NCI-H1694 treated with DMSO at 0.1 percent for 48 hours (cell line): ENCODE measurements around the gene DDAH1.

Source experiments
- DNase-seq: peaks from one replicate; lab custom pipeline; 2025; lab: John Stamatoyannopoulos, UW

The DDAH1 gene

DNA sequence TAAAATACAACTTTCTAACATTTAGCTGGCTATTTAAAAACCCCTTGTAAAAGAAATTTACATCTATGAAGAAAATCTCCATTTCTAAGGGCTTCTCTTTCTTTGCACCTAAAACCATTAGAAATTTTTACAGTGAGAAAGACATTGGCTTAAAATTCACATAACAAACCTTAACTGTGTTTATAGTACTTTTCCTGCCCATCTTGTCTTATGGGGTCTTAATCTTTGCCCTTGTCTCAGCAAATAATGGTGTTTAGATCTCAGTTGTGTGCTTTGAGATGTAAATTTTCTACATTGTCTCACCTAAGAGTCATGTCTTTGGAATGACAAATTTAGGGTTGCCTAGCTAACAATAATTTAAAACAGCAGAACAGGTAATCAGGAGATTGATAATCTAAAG lies 71.5 kb downstream of the DDAH1 start:
- DNase-seq: no peak

GRCh38 chr1:85388416-85388815 lies 76.5 kb downstream of the DDAH1 start:
- DNase-seq: no peak

DNA sequence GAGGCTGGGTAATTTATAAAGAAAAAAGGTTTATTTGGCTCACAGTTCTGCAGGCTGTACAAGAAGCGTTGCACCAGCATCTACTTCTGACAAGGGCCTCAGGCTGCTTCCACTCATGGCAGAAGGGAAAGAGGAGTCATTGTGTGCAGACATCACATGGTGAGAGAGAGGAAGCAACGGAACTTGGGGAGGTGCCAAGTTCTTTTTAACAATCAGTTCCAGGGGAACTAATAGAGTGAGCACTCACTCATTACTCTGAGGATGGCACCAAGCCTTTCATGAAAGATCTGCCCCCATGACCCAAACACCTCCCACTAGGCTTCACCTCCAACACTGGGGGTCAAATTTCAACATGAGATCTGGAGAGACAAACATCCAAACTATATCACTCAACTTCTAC lies 77.2 kb downstream of the DDAH1 start:
- no peak for DNase-seq

DNA sequence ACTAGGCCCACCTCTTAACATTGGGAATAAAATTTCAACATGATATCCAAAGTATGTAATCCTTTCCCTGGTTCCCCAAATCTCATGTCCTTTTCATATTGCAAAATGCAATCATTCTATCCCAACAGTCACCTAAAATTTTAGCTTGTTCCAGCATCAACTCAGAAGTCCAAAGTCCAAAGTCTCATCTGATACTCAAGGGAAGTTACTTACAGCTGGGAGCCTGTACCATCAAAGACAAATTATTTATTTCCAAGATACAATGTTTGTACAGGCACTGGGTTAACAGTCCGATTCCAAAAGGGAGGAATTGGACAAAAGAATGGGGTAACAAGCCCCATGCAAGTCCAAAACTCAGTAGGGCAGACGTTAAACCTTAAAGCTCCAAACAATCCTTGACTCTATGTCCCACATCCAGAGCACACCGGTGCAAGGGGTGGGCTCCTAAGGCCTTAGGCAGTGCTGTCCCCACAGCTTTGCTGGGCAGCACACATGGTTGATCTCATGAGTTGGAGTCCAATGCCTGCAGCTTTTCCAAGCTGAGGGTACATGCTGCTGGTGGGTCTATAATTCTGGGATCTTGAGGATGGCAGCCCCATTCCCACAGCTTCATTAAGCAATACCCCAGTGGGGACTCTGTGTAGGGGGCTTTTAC lies 78.8 kb downstream of the DDAH1 start:
- DNase-seq: no peak

- no peak for DNase-seq
Observed at GRCh38 chr1:85379203-85380136, 85.5 kb downstream of the DDAH1 start.

DNA sequence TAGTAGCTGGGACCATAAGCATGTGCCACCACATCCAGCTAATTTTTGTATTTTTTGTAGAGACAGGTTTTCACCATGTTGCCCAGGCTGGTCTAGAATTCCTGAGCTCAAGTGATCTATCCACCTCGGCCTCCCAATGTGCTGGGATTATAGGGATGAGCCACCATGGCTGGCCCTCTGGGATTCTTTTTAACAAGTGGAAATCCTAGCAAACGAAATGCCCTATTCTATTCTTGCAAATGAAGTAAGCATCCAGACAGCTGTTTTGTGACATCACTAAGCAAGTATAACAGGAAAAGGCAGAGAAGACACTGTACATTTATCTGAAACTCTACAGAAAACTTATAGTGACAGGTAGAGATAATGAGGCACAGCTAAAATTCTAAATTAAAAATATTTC lies 86.4 kb downstream of the DDAH1 start:
- no peak for DNase-seq

DNA sequence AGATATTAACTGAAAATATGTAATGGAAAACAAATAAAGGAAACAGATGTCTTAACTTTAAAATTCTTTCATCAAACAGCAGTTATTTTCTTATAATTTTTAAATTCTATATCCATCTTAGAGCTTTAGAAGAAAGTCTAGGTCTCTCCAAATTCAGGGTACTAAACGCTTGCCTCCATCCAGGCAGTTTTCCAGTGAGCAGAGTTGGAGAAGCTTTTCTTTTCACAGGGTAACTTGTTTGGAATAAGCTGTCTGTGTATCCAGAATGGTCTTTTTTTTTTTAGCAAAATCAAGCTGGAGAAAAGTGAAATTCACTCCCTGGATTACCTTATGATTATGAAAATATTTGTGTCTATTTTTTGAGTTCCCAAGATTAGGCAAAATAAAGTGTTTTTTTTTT lies 88.6 kb downstream of the DDAH1 start:
- DNase-seq: no peak

DNA sequence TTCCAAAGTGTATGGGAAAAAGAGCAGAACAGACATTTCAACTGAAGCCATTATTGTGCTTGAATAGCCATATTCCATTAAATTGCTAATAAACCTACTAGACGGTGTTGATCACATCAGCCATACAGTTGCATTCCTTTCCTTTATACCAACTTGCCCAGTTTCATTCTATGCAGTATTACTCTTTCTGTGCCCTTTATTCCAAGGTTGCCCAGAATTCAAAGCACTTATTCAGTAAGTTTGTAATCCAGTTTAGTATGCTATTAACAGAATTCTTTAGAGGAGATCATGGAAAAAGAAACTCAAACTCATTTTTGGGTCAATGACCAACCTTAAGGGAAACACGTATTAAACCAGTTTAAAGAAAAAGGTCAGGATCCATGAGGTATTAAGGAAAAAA lies 89.5 kb downstream of the DDAH1 start:
- DNase-seq: no peak

- no peak for DNase-seq
Observed at GRCh38 chr1:85374160-85374559, 90.8 kb downstream of the DDAH1 start.

GRCh38 chr1:85373378-85373708 lies 91.6 kb downstream of the DDAH1 start:
- no peak for DNase-seq

GRCh38 chr1:85372683-85373377 lies 92.1 kb downstream of the DDAH1 start:
- no peak for DNase-seq

GRCh38 chr1:85371021-85371420 lies 93.9 kb downstream of the DDAH1 start:
- DNase-seq: no peak

- DNase-seq: no peak
Observed at GRCh38 chr1:85368073-85368770, 96.7 kb downstream of the DDAH1 start.

DNA sequence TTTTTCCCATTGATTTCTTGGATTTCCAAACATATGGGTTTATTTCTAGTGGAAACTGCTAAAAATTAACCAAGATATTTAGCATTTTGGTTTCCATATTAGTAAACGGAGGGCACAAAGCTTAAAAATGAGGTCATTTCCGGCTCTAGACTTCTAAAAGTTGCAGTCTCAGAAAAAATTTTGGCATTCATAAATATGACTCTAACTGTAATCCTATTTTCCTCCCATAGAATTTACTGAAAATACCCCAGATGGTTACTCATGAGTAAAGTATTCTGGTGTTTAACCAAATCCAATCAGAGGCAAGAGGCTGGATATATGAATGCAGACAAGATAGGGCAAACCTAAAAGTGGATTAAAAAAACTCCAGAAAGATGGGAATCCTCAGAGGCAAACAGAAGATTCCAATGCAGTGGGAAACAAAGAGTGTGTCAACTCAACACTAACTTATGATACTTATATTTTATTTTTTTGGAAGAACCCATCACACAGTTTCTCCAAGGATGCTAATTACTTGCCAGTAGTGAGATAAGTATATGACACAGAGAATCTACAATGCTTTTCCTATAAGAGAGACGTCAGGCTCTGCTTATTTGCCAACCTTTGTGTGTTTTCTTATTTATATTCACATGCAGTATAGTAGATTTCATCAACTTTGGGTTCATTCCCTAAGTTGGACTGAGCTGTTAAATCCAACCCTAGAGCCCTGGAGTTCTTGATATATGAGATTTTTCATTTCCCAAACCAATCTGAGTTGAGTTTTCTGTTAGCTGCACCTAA lies 98.4 kb downstream of the DDAH1 start:
- no peak for DNase-seq

DNA sequence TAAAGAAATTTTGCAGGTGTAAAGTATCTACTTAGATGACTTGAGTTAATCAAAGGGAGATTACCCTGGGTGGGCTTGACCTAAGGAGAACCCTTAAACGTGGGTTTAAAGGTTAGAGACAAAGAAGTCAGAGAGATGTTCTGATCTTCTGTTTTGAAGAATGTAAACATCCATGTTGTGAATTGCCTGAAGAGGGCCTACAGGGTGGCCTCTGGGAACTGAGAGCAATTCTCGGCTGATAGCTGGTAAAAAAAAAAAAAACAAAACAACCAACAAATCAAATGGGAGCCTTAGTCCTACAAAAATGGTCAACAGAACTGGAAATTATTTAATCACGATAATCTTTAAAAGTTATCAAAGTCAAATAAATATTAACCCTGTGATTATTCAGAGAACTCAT lies 99.1 kb downstream of the DDAH1 start:
- no peak for DNase-seq

GRCh38 chr1:85363521-85363920 lies 101.4 kb downstream of the DDAH1 start:
- DNase-seq: no peak

GRCh38 chr1:85363092-85363491 lies 101.9 kb downstream of the DDAH1 start:
- DNase-seq: no peak

DNA sequence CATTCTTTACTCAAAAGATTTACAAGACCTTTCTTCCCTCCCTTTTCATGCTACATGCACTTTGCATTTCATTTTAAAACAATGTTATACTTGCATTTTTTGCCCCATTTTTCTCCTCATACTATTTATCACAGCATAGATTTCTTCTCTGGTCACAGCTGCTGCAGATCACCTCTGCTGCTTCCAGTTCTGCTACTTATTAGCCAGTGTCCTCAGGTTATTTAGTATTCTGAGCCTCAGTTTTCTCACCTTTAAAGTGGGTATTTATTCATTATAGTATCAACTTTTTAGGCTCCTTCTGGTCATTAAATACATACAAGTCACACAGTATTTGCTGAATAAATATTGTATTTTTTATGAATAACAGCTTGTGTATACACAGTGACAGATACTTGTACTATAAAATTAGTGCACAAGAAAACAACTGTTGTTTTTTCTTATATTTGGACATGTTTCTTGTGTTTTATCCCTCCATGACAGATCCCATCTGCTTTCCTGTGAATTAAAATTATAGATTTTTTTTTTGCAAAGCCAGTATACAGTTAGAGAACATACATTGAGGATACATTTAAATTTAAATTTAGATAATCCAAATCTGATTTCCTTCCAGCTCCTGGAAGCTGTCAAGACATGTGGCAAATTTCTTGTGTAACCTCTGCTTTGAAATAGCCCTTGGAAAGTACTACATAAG lies 103.2 kb downstream of the DDAH1 start:
- no peak for DNase-seq

DNA sequence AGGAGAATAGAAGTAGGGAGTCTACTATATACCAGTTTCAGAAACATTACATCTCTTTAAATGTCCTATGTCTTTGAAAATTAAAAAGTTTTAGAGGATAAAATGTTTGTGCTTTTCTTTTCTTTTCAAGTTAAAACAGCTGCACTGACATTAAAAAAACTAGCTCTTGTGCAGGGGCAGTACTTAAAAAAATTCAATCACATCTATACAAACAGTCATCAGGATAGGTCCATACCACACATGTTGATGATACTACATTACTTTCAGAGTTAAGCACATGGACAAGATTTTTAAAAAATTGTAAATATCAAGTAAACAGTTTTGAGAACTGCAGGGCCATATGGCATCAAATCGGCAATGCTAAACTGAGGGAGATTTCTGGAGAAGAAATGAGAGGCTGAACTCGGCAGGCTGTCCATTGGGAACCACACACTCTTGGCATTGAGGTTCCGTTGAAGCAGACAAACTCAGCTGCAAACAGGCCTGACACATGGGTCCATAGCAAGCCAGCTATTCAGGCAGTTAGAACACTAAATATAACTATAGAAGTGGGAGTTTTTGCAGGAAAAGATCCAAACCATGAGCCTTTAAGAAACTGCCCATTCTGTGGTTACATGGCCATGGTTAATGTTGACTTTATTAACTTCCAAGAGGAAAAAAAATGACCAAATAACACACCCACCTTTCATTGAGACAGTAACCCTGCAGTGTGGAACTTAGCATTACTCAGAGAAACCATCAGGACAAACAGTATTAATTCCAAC lies 104.0 kb downstream of the DDAH1 start:
- no peak for DNase-seq
